SU-DHL-6 (cell line): ENCODE results near the gene C2CD3.

Experiments
- H2AFZ ChIP-seq: fragments of 200-600 bp; sonication (generic); 2 replicates; pipeline ENCODE4 v1.6.1; 2014; ENCODE audit warnings: low read depth, mild to moderate bottlenecking, moderate library complexity, mixed read lengths, antibody characterized with exemption, low read length; ENCODE audit not compliant: severe bottlenecking
- H3F3A ChIP-seq: fragments of 200-600 bp; shearing (Covaris generic); 2 replicates; pipeline ENCODE4 v1.6.0; 2016; ENCODE audit warnings: antibody characterized with exemption, mild to moderate bottlenecking; ENCODE audit not compliant: insufficient read depth
- H3K27ac ChIP-seq: fragments of 200-600 bp; sonication (generic); 2 replicates; pipeline ENCODE4 v1.5.1; 2016; ENCODE audit warnings: low read depth, mild to moderate bottlenecking, low read length, moderate library complexity, mixed read lengths
- H3K27me3 ChIP-seq: fragments of 200-600 bp; sonication (generic), shearing (Covaris generic); 2 replicates; pipeline ENCODE4 v1.6.0; 2014; ENCODE audit warnings: mild to moderate bottlenecking, low read length
- H3K36me3 ChIP-seq: fragments of 200-600 bp; sonication (generic); 2 replicates; pipeline ENCODE4 v1.6.1; 2014; ENCODE audit warnings: mild to moderate bottlenecking, low read length, mixed read lengths
- H3K4me2 ChIP-seq: fragments of 300-600, 200-600 bp; shearing (Covaris generic), sonication (generic); 2 replicates; pipeline ENCODE4 v1.6.0; 2014; ENCODE audit warnings: low read length, low read depth, mild to moderate bottlenecking; ENCODE audit not compliant: poor library complexity, severe bottlenecking
- H3K4me3 ChIP-seq: fragments of 200-600 bp; sonication (generic); 2 replicates; pipeline ENCODE4 v1.5.1; 2014; ENCODE audit warnings: antibody characterized with exemption, low read length, mild to moderate bottlenecking, mixed read lengths; ENCODE audit not compliant: insufficient read depth, poor library complexity, severe bottlenecking
- H3K79me2 ChIP-seq: fragments of 200-600 bp; sonication (generic); 2 replicates; pipeline ENCODE4 v1.6.1; 2014; ENCODE audit warnings: mild to moderate bottlenecking, low read length, moderate library complexity; ENCODE audit not compliant: insufficient read depth
- H3K9ac ChIP-seq: fragments of 200-600 bp; sonication (generic); 2 replicates; pipeline ENCODE4 v1.7.0; 2014; ENCODE audit warnings: mild to moderate bottlenecking, low read length
- H3K9me2 ChIP-seq: fragments of 200-600 bp; sonication (generic); replicated peaks from 2 replicates; pipeline ENCODE4 v1.6.1; 2014; ENCODE audit warnings: low read length; ENCODE audit not compliant: insufficient read depth
- H3K9me3 ChIP-seq: fragments of 200-600 bp; sonication (generic); 2 replicates; pipeline ENCODE4 v1.6.1; 2014; ENCODE audit warnings: low read length, mixed read lengths; ENCODE audit not compliant: insufficient read depth
- H4K20me1 ChIP-seq: fragments of 200-600 bp; sonication (generic); 2 replicates; pipeline ENCODE4 v1.6.1; 2014; ENCODE audit warnings: low read depth, mild to moderate bottlenecking, antibody characterized with exemption, low read length, moderate library complexity, mixed read lengths
- CTCF ChIP-seq: fragments of 200-600 bp; sonication (generic); IDR thresholded peaks from one replicate; pipeline ENCODE4 v1.5.1; 2017; ENCODE audit warnings: antibody characterized with exemption, mild to moderate bottlenecking, low read length, moderate library complexity; ENCODE audit not compliant: insufficient read depth, poor library complexity, severe bottlenecking
- EZH2phosphoT487 ChIP-seq: fragments of 200-600 bp; sonication (generic), shearing (Covaris generic); conservative IDR thresholded peaks from 2 replicates; pipeline ENCODE4 v1.6.1; 2018; ENCODE audit warnings: mild to moderate bottlenecking, antibody characterized with exemption, low read length, moderate library complexity, mixed read lengths

Gene C2CD3

GRCh38 chr11:74204701-74205100, 33.9 kb upstream of the C2CD3 start:
- H3F3A ChIP-seq: no peaks in the 10 kb centered on the region
- H3K79me2 ChIP-seq: no peaks in the 10 kb centered on the region
- no peak overlapping the region for H3K27ac ChIP-seq
- no peak for TF ChIP-seq EZH2phosphoT487
- no peak for TF ChIP-seq CTCF
- H3K9me3 ChIP-seq: no peaks in the 10 kb centered on the region
- no peaks in the 10 kb centered on the region for H3K9me2 ChIP-seq
- H3K27me3 ChIP-seq: no peaks in the 10 kb centered on the region
- no peak overlapping the region for H3K4me2 ChIP-seq
- H4K20me1 ChIP-seq: no peaks in the 10 kb centered on the region
- H3K4me3 ChIP-seq: no peak overlapping the region
- peaks cover 7% of the 10 kb centered on the region; the same call in 1 of the 2 replicates for H3K36me3 ChIP-seq
- H3K9ac ChIP-seq: no peak overlapping the region
- no peak overlapping the region for H2AFZ ChIP-seq

GRCh38 chr11:74203966-74204365, 33.2 kb upstream of the C2CD3 start:
- Histone ChIP-seq H3K9me3 (no peaks in the 10 kb centered on the region), H3K4me2 (no peak overlapping the region), H3K4me3 (no peak overlapping the region), H3K27ac (no peak overlapping the region), H3K9ac (no peak overlapping the region), H3F3A (no peaks in the 10 kb centered on the region), H3K36me3 (peaks cover 7% of the 10 kb centered on the region; the same call in 1 of the 2 replicates), H4K20me1 (no peaks in the 10 kb centered on the region), H2AFZ (no peak overlapping the region), H3K27me3 (no peaks in the 10 kb centered on the region), H3K79me2 (no peaks in the 10 kb centered on the region), H3K9me2 (no peaks in the 10 kb centered on the region)
- TF ChIP-seq CTCF (no peak), EZH2phosphoT487 (no peak)

GRCh38 chr11:74196781-74197486, 26.1 kb upstream of the C2CD3 start:
- Histone ChIP-seq H2AFZ (no peak overlapping the region), H3K36me3 (peaks cover 4% of the 10 kb centered on the region; the same call in 1 of the 2 replicates)

More at GRCh38 chr11:74196781-74197486, 26.1 kb upstream of the C2CD3 start:
- Histone ChIP-seq H3K27me3 (no peaks in the 10 kb centered on the region), H3K9ac (no peak overlapping the region), H3K79me2 (peaks cover 6% of the 10 kb centered on the region), H3K27ac (no peak overlapping the region), H3K9me3 (no peaks in the 10 kb centered on the region), H3K9me2 (no peaks in the 10 kb centered on the region), H3K4me2 (no peak overlapping the region), H3F3A (no peaks in the 10 kb centered on the region), H3K4me3 (no peak overlapping the region), H4K20me1 (no peaks in the 10 kb centered on the region)
- no peak for TF ChIP-seq EZH2phosphoT487
- TF ChIP-seq CTCF: no peak
